ENCODE measurements around the gene ARMC9.

DNA sequence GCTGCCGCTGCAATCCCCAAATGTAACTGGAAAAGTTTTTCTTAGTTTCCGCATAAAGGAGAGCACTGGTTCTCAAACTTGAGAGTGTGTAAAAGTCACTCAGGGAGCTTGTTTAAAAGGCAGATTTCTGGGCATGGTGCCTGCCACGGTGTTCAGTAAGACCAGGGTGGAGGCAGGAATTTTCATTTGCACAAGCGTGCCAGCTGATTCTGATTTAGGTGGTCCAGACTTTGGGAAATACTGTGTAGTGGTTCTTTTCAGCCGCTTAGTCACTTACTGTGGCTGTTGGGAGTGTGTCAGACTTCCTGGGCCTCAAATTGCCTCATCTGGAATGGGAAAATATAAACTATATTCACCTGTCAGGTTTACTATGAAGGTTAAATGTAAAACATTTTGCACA, 788 bp downstream of the ARMC9 start:
- TF ChIP-seq, protein P1, sequence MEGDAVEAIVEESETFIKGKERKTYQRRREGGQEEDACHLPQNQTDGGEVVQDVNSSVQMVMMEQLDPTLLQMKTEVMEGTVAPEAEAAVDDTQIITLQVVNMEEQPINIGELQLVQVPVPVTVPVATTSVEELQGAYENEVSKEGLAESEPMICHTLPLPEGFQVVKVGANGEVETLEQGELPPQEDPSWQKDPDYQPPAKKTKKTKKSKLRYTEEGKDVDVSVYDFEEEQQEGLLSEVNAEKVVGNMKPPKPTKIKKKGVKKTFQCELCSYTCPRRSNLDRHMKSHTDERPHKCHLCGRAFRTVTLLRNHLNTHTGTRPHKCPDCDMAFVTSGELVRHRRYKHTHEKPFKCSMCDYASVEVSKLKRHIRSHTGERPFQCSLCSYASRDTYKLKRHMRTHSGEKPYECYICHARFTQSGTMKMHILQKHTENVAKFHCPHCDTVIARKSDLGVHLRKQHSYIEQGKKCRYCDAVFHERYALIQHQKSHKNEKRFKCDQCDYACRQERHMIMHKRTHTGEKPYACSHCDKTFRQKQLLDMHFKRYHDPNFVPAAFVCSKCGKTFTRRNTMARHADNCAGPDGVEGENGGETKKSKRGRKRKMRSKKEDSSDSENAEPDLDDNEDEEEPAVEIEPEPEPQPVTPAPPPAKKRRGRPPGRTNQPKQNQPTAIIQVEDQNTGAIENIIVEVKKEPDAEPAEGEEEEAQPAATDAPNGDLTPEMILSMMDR (IDR thresholded peaks at IDR 0.05): no peak
- no peak for TF ChIP-seq POLR2A (IDR thresholded peaks at IDR 0.05)

Measured in suprapubic skin (tissue), 3 donors.